ENCODE results near the gene AMER3.

DNA sequence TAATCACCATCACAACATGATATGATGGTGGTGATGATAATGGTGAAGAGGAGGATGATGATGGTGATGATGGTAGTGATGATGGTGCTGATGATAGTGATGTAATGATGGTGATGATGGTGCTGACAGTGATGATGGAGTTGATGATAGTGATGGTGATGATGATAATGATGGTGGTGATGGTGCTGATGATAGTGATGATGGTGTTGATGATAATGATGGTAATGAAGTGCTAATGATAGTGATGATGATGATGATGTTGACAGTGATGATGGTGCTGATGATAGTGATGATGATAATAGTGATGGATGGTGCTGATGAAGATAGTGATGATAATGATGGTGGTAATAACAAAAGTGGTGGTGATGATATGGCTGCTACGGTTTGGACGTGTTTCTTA, 30.9 kb upstream of the AMER3 start:
- TF ChIP-seq, protein P1, sequence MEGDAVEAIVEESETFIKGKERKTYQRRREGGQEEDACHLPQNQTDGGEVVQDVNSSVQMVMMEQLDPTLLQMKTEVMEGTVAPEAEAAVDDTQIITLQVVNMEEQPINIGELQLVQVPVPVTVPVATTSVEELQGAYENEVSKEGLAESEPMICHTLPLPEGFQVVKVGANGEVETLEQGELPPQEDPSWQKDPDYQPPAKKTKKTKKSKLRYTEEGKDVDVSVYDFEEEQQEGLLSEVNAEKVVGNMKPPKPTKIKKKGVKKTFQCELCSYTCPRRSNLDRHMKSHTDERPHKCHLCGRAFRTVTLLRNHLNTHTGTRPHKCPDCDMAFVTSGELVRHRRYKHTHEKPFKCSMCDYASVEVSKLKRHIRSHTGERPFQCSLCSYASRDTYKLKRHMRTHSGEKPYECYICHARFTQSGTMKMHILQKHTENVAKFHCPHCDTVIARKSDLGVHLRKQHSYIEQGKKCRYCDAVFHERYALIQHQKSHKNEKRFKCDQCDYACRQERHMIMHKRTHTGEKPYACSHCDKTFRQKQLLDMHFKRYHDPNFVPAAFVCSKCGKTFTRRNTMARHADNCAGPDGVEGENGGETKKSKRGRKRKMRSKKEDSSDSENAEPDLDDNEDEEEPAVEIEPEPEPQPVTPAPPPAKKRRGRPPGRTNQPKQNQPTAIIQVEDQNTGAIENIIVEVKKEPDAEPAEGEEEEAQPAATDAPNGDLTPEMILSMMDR (IDR thresholded peaks at IDR 0.05) = no peak
- TF ChIP-seq POLR2A (IDR thresholded peaks at IDR 0.05) = no peak

All from lower leg skin (tissue), 3 donors.